HG02571 (cell line): Measurements from ENCODE around the gene CDX1.

Experiments
- ATAC-seq: cut with Tn5 transposase; IDR thresholded peaks from one replicate; pipeline ENCODE4 v1.9.1; 2021; ENCODE audit warnings: mild to moderate bottlenecking, moderate library complexity; ENCODE audit not compliant: unreplicated experiment

Gene CDX1

DNA sequence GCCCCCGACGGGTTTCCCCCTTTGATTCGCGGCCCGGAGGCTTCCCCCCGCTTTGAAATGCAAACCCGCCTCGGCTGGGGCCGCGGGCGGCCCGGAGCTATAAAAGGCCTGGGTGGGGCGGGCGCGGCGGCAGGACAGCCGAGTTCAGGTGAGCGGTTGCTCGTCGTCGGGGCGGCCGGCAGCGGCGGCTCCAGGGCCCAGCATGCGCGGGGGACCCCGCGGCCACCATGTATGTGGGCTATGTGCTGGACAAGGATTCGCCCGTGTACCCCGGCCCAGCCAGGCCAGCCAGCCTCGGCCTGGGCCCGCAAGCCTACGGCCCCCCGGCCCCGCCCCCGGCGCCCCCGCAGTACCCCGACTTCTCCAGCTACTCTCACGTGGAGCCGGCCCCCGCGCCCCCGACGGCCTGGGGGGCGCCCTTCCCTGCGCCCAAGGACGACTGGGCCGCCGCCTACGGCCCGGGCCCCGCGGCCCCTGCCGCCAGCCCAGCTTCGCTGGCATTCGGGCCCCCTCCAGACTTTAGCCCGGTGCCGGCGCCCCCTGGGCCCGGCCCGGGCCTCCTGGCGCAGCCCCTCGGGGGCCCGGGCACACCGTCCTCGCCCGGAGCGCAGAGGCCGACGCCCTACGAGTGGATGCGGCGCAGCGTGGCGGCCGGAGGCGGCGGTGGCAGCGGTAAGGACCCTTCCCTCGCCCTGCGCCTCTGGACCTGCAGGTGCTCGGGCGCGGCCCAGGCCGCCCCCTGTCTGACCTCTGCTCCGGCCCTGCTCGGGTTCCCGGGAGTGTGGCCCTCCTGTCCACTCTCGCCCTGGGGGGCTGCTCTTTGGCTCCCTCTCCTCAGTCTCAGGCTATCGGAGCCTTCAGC is at the start of gene CDX1:
CDX1 (plus strand) TSS at position 129 of the 862 bp plus-strand sequence; CDS start at position 228, 99 bp downstream.
- no peak for ATAC-seq

DNA sequence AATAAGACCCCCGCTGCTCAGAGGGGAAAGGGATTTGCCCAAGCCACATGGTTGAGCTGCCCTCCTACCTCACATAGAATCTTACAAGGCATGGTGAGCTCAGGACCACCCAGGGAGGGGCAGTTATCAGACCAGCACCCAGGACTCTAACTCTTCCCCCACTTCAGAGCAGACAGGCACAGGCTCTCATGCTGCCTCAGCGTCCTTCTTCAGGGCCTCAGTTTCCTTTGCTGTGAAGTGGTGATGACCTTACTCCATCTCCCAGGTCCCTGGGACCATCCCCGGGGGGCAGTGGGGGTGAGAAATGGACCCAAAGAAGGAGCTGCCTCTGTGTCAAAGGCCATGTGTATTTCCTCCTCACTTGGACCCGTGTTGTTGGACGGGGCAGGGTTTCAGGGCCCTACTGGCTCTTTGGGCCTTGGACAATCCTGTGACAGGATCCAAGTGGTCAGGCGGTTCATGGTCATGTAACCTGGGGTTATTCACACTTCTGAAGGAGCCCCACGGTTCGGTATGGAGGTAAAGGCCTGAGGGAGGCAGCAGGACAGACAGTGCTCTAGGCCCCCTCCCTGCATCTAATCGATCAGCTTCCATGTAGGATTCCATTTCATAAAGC is 48.5 kb upstream of the CDX1 start:
- ATAC-seq, result no peak

DNA sequence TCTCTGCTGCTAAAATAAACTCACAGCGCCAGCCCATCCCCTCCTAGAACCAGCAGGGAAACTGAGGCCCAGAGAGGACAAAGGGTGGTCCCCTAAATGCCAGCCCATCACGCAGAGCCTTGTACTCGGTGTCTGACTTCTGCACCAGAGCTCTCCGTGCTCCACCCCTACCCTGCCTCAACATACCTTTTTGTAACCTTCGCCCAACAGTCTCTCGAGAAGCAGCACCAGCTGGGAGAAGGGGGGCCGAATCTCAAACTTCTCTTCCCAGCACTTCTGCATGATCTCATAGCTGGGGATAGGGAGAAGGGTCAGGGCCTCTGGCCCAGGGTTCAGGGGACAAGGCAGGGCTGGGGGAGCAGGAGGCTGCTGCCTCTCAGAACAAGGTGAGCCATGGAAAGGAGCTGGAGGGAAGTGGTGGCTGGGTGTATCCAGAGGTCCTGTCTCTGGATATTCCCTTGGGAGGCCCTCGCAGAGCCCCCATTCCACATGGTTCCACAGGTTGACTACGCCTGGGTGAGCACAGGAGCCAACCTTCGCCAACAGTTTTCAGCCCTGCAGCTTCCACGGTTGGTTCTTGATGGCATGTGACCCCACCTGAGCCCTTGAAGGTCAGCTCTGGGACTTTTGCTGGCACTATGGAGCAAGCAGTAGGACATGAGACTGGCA is 47.9 kb upstream of the CDX1 start:
- no peak for ATAC-seq

DNA sequence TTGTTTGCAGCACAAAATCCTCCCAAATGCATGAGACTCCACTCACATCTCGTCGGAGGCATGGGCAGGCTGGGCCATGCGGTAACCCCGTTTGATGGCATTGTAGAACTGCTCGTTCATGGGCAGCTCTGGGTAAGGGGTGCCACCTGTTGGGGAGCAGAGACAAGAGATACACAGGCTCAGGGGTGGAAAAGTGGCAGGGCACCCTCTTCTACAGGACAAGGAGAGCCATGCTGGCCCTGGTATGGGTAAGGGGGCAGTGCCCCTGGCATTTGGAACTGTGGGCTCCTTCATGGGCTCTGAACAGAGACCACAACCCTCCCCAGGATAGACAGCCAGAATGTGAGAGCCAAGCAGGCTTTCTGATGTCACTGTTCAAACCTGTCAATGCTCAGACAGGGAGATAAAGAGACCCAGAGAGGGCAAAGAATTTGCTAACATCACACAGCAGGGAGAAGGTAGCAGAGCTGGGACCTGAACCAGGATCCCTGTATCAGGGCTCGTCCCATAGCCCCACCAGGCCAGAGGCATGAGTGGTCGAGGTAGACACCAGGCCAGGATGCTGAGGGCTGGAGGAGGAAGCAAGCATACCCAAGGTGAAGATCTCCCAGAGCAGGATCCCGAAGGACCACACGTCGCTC is 47.0 kb upstream of the CDX1 start:
- no peak for ATAC-seq

DNA sequence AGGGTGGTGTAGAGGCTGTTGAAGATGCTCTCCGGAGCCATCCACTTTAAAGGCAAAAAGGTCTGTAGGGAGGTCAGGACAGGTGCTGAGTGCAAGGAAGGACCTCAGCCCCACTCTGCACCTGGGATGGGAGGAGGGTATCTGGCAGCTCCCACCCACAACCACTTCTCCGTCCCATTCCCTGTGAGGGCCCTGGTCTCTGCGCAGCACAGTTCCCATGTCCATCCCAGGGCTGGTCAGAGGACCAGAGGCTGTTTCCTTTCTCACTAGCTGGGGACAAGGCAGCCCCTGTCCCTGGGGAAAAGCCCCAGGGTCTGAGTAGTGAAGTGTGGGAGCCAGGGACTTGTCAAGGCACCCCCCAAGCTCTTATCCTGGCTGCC is 46.5 kb upstream of the CDX1 start:
- no peak for ATAC-seq

DNA sequence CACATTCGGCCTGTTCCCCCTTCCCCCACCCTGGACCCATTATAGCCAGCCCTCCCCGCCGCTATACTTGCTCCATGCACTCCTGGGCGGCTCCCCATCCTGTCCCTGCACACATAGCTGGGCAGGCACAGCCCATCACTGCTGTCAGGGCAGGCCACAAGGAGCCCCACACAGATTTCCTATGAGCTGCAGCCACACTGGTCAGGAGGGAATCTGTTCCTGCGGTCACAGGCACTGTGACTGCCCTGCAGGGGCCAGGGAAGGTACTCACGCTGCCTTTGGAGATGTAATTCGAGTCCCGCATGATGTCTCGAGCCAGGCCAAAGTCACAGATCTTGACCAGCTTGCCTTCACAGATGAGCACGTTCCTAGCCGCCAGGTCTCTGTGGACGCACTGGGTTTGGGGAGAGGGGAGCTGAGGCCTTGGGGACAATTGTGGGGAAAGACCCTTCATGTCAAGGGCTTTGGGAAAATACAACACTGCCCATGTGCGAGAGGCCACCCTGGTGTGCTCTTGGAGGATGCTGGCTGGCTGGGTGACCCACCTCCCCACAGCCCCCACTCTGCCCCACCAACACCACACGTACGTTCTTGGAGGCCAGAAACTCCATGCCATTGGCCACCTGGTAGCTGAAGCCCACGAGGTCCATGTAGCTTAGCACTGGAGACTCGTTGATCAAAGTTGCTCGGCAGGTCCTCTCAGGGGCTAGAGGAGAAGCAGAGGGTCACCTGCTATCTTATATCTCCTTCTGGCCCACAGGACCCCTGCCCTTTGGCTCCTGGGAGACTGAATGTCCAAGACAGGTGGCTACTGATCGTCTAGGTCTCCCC is 45.7 kb upstream of the CDX1 start:
- ATAC-seq, result no peak

DNA sequence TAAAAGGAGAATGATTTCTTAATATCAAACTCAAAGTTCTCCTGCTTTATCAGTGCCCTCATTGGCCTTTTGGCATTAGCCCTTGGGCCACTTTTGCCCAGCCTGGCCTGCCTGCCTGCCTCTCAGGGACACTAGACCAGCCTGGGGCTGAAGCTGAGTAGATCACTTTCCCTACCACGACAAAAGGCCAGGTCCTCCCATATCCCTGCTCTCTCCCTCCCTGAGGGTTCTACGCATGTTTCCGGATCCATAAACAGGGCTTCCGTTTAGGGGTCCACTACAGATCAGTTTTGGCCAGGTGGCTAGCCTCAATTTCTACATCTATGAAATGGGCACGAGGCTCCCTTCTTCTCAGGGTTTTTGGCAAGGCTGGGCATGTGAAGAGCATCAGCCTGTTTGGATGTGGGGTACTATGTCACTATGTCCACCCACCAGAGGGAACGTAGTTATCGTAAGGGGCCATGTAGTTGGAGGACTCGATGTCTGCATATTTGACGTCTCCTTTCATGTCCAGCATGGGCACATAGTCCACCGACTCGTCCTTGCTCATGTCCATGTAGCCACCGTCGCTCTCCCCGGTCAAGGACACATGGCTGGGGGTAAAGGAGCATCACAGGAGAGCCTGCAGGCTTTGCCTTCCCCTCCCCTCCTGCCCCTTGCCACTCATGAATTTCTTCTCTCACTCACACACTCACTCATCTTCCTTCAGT is 45.0 kb upstream of the CDX1 start:
- ATAC-seq, result no peak

DNA sequence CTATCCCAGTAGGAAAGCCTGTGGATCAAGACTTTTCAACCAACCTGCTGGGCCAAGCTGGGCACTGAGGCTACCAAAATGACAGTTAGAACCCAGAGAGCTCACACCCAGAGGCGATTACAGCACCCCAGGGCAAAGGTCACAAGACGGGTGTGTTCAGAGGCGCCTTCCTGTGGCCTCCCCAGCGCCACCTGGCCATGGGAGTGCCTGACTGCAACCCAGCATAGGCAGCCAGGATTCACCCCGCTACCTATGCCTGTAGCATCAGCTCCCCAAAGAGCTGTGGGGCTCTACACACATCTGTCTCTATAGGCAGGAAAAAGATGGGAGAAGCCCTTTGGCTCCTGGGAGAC is 44.4 kb upstream of the CDX1 start:
- ATAC-seq, result no peak

DNA sequence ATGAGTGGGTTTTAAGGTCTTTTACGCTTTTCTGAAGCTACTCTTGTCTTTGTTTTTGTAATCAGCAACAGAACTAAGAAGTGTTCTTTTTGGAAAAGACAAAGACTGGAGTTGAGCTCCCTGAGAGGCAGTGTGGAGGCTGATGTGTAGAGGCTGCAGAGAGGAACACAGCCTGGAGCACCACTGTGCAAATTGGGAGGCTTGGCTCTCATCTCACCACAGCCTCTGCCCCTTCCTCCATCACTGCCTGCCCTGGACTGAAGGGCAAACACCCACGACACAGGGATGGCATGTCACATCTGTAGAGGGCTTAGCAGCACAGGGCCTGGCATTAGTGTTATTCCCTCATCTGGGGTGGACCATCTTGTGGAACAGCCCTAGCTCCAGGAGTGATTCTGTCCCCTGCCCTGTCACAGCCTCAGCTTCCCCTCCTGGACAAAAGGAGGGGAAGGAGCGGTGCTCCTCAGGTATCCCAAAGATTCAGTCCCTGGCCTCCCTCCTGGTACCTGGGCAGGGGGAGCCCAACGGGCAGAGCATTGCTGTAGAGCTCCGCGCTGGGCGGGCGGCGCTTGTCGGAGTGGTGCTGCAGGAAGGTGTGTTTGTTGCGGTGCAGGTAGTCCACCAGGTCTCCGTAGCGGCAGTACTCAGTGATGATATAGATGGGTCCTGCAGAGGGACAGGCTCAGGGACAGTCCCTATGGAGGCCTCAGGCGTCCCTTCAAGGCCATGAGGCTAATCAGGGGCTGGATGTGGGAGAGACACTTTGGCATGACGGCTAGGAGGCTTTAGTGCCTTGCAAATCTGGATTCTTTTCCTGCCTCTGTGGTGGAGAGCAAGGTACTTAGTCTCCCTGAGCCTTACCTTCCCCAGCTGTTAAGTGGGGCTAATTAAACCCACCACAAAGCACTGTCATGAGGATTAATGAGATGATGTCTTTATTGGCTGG is 43.8 kb upstream of the CDX1 start:
- ATAC-seq, result no peak

DNA sequence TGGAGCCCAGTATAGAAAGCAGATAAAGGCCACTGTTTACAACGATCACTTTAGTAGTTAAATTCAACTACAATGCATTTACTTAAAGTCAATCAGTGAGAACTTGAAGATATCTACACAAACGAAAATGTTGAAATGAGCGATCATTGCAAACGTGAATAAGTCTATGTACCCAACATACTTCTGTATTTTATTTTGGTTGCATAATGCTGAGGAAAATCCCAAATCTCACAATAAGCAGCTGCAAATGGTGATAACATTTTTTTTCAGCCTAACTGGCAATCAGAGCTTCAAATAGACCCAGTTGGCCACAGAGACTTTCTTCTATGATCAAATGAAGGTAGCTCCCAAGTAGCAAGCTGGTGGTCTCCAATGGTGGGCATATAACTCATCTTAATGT is 43.0 kb upstream of the CDX1 start:
- no peak for ATAC-seq

DNA sequence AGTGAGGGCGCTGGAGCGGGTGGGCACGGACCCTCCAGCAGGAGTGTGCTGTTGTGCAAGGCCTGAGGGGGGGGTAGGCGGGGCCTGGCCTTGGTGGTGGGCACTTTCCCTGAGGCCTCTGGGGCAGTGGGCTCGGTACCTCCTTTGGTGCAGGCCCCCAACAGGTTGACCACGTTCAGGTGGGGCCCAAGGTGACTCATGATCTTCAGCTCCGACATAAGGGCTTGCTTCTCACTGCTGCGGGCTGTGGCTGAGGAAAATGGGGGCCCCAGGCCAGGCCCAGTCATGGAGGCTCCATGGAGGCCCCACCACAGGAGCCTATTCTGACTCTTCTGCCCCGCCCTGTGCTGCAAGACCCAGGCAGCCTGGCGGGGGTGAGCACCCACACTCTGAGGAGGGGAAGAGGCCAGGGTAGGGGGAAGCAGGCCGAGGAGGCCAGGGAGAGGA is 42.4 kb upstream of the CDX1 start:
- ATAC-seq, result no peak

DNA sequence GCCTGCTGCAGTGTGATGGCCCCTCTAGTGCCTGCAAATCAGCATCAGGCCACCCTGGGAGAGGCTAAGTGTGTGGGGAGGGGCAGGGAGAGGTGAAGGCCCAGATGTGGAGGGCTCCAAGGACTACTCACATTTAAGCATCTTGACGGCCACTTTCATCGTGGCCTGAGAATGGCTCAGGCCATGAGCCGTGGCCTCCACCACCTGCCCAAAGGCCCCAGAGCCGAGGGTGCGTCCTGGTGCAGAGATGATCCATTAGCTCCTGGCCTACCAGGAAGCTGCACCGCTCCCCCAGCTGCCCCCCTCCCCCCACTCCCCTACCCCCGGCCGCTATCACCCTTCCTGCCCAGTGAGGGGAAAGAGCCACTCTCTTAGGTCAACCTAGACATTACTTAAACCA is 42.0 kb upstream of the CDX1 start:
- no peak for ATAC-seq

DNA sequence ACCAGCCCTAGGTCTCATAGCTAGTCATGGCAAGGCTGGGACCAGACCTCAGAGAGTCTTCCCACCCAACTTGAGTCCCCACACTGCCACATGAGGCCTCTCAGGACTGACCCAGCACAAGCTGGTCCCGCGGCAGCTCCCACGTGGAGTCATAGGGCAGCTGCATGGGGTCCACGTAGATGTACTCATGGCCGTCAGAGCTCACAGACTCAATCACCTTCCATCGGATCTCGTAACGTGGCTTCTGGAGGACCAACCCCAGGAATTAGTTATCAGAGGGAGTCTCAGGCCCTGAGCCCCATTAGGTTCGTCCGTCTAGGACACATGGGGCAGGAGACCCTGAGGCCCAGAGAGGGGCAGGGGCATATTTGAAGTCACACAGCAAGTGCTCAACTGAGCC is 41.2 kb upstream of the CDX1 start:
- no peak for ATAC-seq

DNA sequence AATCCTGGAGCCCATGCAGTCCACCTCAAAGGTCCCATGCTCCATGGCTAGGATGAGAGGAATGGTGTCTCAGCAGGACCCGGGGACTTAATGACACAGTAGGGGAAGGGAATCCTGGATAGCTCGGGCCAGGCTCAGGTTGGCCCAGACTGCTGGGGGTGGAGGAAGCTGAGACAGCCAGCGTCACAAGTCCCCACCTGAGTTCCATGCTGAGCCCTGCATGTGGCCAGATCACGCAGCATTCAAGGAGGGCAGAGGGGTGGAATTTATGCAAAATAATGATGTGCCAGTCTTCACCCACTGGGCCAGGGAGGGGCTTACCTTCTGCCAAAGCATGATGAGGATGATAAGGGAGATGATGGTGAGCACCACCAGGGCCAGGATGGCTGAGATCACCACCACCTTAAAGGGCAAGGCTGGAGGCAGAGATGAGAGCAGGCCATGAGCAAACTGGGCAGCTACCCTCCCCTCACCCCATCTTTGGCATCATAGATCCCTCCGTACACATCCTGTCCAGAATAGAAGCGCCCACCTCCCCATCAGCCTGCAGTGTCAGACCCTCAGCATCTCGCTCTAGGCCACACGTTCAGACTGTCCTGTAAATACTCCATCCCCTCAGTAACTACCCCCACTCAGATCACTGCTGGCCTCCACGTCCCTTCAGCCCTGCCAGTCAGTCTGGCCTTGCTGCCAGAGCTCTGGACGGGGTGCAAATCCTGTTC is 40.2 kb upstream of the CDX1 start:
- ATAC-seq, result no peak

DNA sequence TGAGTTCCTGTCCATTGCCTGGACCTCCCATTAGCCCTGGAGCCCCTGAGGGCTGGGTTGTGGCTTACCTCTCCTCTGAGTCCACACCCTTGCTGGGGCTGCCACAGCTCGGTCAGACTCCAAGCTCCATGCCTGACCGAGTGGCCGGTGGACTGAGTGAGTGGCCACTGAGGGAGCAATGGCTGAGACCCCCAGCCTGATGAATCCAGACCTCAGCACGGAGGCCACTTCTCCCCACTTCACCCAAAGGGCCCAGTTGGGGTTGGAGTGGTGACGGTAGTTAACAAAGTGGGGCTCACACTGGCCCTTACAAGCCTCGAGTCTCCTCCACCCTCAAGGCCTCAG is 39.7 kb upstream of the CDX1 start:
- no peak for ATAC-seq

DNA sequence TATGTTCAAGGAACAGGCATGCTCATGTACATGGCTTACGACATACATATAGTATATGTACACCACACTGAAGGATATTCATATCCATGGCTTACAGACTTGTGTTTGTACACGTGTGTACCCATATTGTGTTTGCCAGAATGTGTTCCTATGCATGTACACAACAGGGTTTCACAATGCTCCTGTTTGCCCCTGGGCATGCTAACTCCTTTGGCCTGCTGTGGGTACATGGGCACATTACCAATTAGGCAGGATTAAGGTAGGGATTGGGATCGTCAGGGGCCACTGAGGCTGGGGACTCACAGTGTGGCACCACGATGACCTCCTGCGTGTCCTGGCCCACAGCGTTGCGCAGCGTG is 37.1 kb upstream of the CDX1 start:
- no peak for ATAC-seq

DNA sequence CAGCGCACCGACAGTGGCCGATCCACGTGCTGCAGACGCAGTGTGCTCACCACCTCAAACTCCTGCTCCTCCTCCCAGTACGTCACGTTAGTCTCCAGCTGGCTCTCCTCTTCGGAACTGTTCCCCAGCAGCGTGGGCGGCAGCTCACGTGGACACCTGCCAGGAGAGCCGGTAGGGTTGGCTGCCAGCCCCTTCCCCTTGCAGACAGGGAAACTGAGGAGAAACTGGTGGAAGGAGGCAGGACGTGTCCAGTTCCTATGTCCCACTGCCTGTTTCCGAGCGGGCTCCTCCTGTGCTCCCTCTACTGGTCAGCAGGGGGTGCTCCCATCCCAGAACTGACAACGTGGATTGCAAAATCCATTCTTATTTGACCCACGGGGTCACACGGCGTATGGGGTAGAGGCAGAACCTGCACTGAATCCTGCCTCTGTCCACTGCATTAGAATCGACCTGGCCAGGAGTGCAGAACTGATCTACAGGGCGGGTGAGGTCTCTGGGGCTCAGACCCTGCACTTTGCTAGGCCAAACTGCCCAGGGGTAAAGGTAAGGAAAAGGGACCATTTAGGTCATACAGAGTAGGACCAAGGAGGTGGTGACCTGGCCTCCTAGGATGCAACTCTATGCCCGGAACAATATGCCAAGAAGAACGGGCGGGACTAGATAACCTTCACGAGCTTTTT is 36.6 kb upstream of the CDX1 start:
- no peak for ATAC-seq

DNA sequence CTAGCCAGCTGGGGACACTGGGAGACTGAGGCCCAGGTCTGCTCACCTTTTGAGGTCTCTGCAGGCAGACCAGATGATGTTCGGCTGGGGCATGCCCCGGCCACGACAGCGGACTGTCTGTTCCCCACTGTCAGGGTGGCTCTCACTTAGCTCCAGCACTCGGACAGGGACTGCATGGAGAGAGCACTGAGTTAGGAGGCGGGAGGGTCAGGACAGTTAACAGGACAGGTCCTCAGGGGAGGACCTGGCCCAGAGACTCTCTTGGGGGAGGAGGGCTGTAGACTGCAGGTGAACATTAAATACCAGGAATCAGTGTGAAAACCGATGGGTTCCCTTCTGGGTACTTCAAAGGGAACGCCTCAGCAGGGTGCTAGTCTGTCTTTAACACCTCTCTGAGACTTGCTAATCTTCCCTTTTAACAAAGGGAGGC is 36.1 kb upstream of the CDX1 start:
- ATAC-seq, result no peak
